HEK293 (cell line): ENCODE data around the gene RAB8A.

Experiments used
- CTCF ChIA-PET: fragments of 350-600 bp; formaldehyde crosslinking; extraction: SDS; loops from one replicate; lab custom pipeline; 2021; ENCODE audit warnings: antibody characterized with exemption; lab: Yijun Ruan, JAX
- POLR2A ChIA-PET: fragments of 300-600 bp; formaldehyde crosslinking; extraction: SDS; loops from one replicate; lab custom pipeline; 2020; ENCODE audit warnings: antibody characterized with exemption, inconsistent platforms; lab: Yijun Ruan, JAX
- H3K27ac ChIP-seq: fragments of 200-500 bp; sonication (Bioruptor generic); 2 replicates; pipeline ENCODE4 v1.5.1; 2014; ENCODE audit warnings: low read depth, low read length, control low read depth, inconsistent platforms; ENCODE audit errors: extremely low read depth
- H3K36me3 ChIP-seq, 2 experiments: fragments of 200-500 bp in 1 of 2; sonication (Bioruptor generic) in 1 of 2; 1 replicate in 1 of 2; 2 replicates in 1 of 2; pipeline ENCODE4 v1.5.1; 2014 to 2017; ENCODE audit warnings: inconsistent platforms in 2 of 2, low read length in 2 of 2; ENCODE audit not compliant: control insufficient read depth in 2 of 2, insufficient read depth in 1 of 2
- H3K4me1 ChIP-seq: fragments of 200-500 bp; sonication (Bioruptor generic); 2 replicates; pipeline ENCODE4 v1.5.1; 2014; ENCODE audit warnings: mild to moderate bottlenecking, low read length, inconsistent platforms; ENCODE audit not compliant: control insufficient read depth, insufficient read depth
- H3K4me3 ChIP-seq: 2 replicates; pipeline ENCODE4 v1.5.1; 2011; ENCODE audit warnings: low read depth, mild to moderate bottlenecking, control low read depth, low read length, moderate library complexity
- H3K9me3 ChIP-seq: fragments of 200-500 bp; sonication (Bioruptor generic); 2 replicates; pipeline ENCODE4 v1.5.1; 2014; ENCODE audit warnings: low read depth, low read length, inconsistent platforms; ENCODE audit not compliant: control insufficient read depth, insufficient read depth
- CTCF ChIP-seq: fragments of 450-650 bp; formaldehyde crosslinking; IDR thresholded peaks from 2 replicates; pipeline ENCODE4 v1.5.1; 2016; ENCODE audit warnings: missing biosample characterization, missing genetic modification characterization
- FEZF1 ChIP-seq: fragments of 450-650 bp; formaldehyde crosslinking; IDR thresholded peaks from 2 replicates; pipeline ENCODE4 v1.5.1; 2016; ENCODE audit warnings: missing biosample characterization, missing genetic modification characterization
- GLI2 ChIP-seq: fragments of 450-650 bp; formaldehyde crosslinking; IDR thresholded peaks from 2 replicates; pipeline ENCODE4; 2017; ENCODE audit warnings: missing biosample characterization, missing genetic modification characterization, low read depth, borderline replicate concordance
- GLIS2 ChIP-seq: fragments of 450-650 bp; formaldehyde crosslinking; IDR thresholded peaks from 2 replicates; pipeline ENCODE4 v1.5.1; 2016; ENCODE audit warnings: missing biosample characterization, missing genetic modification characterization
- KLF8 ChIP-seq: fragments of 450-650 bp; formaldehyde crosslinking; IDR thresholded peaks from 2 replicates; pipeline ENCODE4 v1.5.1; 2016; ENCODE audit warnings: missing biosample characterization, missing genetic modification characterization
- KLF9 ChIP-seq: fragments of 450-650 bp; formaldehyde crosslinking; IDR thresholded peaks from 2 replicates; pipeline ENCODE4 v1.5.1; 2016; ENCODE audit warnings: missing biosample characterization, missing genetic modification characterization, low read depth
- PRDM10 ChIP-seq: fragments of 450-650 bp; formaldehyde crosslinking; IDR thresholded peaks from 2 replicates; pipeline ENCODE4 v1.5.1; 2016; ENCODE audit warnings: missing biosample characterization, missing genetic modification characterization
- SCRT2 ChIP-seq: fragments of 450-650 bp; formaldehyde crosslinking; IDR thresholded peaks from 2 replicates; pipeline ENCODE4 v1.5.1; 2016; ENCODE audit warnings: missing biosample characterization, missing genetic modification characterization
- SP3 ChIP-seq: fragments of 450-650 bp; formaldehyde crosslinking; IDR thresholded peaks from 2 replicates; pipeline ENCODE4 v1.5.1; 2016; ENCODE audit warnings: missing biosample characterization, missing genetic modification characterization
- SP7 ChIP-seq: fragments of 450-650 bp; formaldehyde crosslinking; IDR thresholded peaks from 2 replicates; pipeline ENCODE4 v1.5.1; 2016; ENCODE audit warnings: missing biosample characterization, missing genetic modification characterization
- ZBTB21 ChIP-seq: fragments of 450-650 bp; formaldehyde crosslinking; IDR thresholded peaks from 2 replicates; pipeline ENCODE4 v1.5.1; 2017; ENCODE audit warnings: missing biosample characterization, missing genetic modification characterization
- ZBTB26 ChIP-seq: fragments of 450-650 bp; formaldehyde crosslinking; optimal IDR thresholded peaks from 2 replicates; pipeline ENCODE3; 2016; ENCODE audit warnings: missing biosample characterization, mild to moderate bottlenecking, missing genetic modification characterization
- ZFP37 ChIP-seq: fragments of 450-650 bp; formaldehyde crosslinking; IDR thresholded peaks from 2 replicates; pipeline ENCODE4 v1.5.1; 2016; ENCODE audit warnings: missing biosample characterization, missing genetic modification characterization
- ZFP69B ChIP-seq: fragments of 450-650 bp; formaldehyde crosslinking; IDR thresholded peaks from 2 replicates; pipeline ENCODE4 v1.5.1; 2016; ENCODE audit warnings: missing biosample characterization, missing genetic modification characterization
- ZIC2 ChIP-seq: fragments of 450-650 bp; formaldehyde crosslinking; IDR thresholded peaks from 2 replicates; pipeline ENCODE4 v1.5.1; 2016; ENCODE audit warnings: missing biosample characterization, missing genetic modification characterization
- ZNF16 ChIP-seq: fragments of 450-650 bp; formaldehyde crosslinking; IDR thresholded peaks from 2 replicates; pipeline ENCODE4 v1.5.1; 2016; ENCODE audit warnings: low read depth, missing biosample characterization, missing genetic modification characterization
- ZNF2 ChIP-seq: fragments of 450-650 bp; formaldehyde crosslinking; IDR thresholded peaks from 2 replicates; pipeline ENCODE4 v1.5.1; 2016; ENCODE audit warnings: missing biosample characterization, missing genetic modification characterization
- ZNF24 ChIP-seq: fragments of 450-650 bp; formaldehyde crosslinking; IDR thresholded peaks from 2 replicates; pipeline ENCODE4 v1.5.1; 2016; ENCODE audit warnings: missing biosample characterization, missing genetic modification characterization
- ZNF37A ChIP-seq: fragments of 450-650 bp; IDR thresholded peaks from 2 replicates; pipeline ENCODE4 v1.5.1; 2018; ENCODE audit warnings: missing biosample characterization, missing genetic modification characterization
- ZNF391 ChIP-seq: fragments of 450-650 bp; formaldehyde crosslinking; IDR thresholded peaks from 2 replicates; pipeline ENCODE4 v1.5.1; 2016; ENCODE audit warnings: low read depth, missing biosample characterization, missing genetic modification characterization, borderline replicate concordance
- ZNF394 ChIP-seq: fragments of 450-650 bp; formaldehyde crosslinking; IDR thresholded peaks from 2 replicates; pipeline ENCODE4 v1.5.1; 2016; ENCODE audit warnings: missing biosample characterization, missing genetic modification characterization, mild to moderate bottlenecking, moderate library complexity, borderline replicate concordance
- ZNF544 ChIP-seq: fragments of 450-650 bp; formaldehyde crosslinking; IDR thresholded peaks from 2 replicates; pipeline ENCODE4 v1.5.0; 2017; ENCODE audit warnings: missing biosample characterization, missing genetic modification characterization
- ZNF555 ChIP-seq: fragments of 450-650 bp; formaldehyde crosslinking; conservative IDR thresholded peaks from 2 replicates; pipeline ENCODE4 v1.5.1; 2017; ENCODE audit warnings: missing biosample characterization, mild to moderate bottlenecking, missing genetic modification characterization, inconsistent platforms
- ZNF600 ChIP-seq: fragments of 450-650 bp; formaldehyde crosslinking; IDR thresholded peaks from 2 replicates; pipeline ENCODE4 v1.5.1; 2016; ENCODE audit warnings: missing biosample characterization, missing genetic modification characterization
- ZNF610 ChIP-seq: fragments of 450-650 bp; formaldehyde crosslinking; IDR thresholded peaks from 2 replicates; pipeline ENCODE4 v1.5.1; 2016; ENCODE audit warnings: missing biosample characterization, missing genetic modification characterization, borderline replicate concordance
- ZNF670 ChIP-seq: fragments of 450-650 bp; formaldehyde crosslinking; IDR thresholded peaks from 2 replicates; pipeline ENCODE4 v1.5.1; 2016; ENCODE audit warnings: missing biosample characterization, missing genetic modification characterization, low read depth

RAB8A gene

GRCh38 chr19:16111160-16111908, at the start of gene RAB8A (continued):
- TF ChIP-seq ZBTB21 (tag by site-specific recombination) (0 out of 2 replicates have a peak, but pooled peaks have one; percentile 49), KLF9 (peak; percentile 98), ZNF24 (tag by site-specific recombination) (peak; percentile 86), KLF8 (tag by site-specific recombination) (peak; percentile 99), ZIC2 (tag by site-specific recombination) (peak; percentile 50; the same call in 1 of the 2 replicates), SP7 (tag by site-specific recombination) (no peak; the same call in none of the 2 replicates), SP3 (tag by site-specific recombination) (peak; percentile 95), ZNF544 (tag by site-specific recombination) (no peak), FEZF1 (no peak), PRDM10 (tag by site-specific recombination) (peak; percentile 83), ZNF2 (tag by site-specific recombination) (peak; percentile 60; the same call in 1 of the 2 replicates), ZNF391 (tag by site-specific recombination) (peak; percentile 72; the same call in 1 of the 2 replicates)

GRCh38 chr19:16061943-16062342, 49.7 kb upstream of the RAB8A start:
- Histone ChIP-seq H3K9me3 (no peaks in the 10 kb centered on the region), H3K27ac (no peak overlapping the region), H3K4me1 (no peaks in the 10 kb centered on the region), H3K4me3 (no peak overlapping the region), H3K36me3 (no peaks in the 10 kb centered on the region)
- TF ChIP-seq ZFP37 (tag by site-specific recombination) (no peak), SCRT2 (tag by site-specific recombination) (peak; percentile 50)
- POLR2A ChIA-PET, result no interaction called here
- CTCF ChIA-PET, result interaction anchor here (0.7 to 5.8 kb wide), 8 partner anchors 9 to 214 kb away, joined by 3 to 44 read pairs (median 6); partner anchors contain the start of genes FAM32A and TPM4

GRCh38 chr19:16062789-16063188, 48.9 kb upstream of the RAB8A start:
- ChIA-PET CTCF (interaction anchor here (0.6 to 5.8 kb wide), 19 partner anchors 10 to 898 kb away, joined by 3 to 44 read pairs (median 4); partner anchors contain the start of genes FAM32A and TPM4), POLR2A (no interaction called here)
- Histone ChIP-seq H3K36me3 (no peaks in the 10 kb centered on the region), H3K27ac (no peak overlapping the region), H3K4me3 (no peak overlapping the region), H3K4me1 (no peaks in the 10 kb centered on the region), H3K9me3 (no peaks in the 10 kb centered on the region)
- TF ChIP-seq ZNF37A (tag by site-specific recombination) (peak; percentile 100), ZNF394 (tag by site-specific recombination) (no peak), CTCF (tag by site-specific recombination) (peak; percentile 40; the same call in 1 of the 2 replicates), ZNF24 (tag by site-specific recombination) (no peak), GLIS2 (tag by site-specific recombination) (no peak), ZNF600 (tag by site-specific recombination) (no peak), ZNF16 (no peak), ZNF555 (tag by site-specific recombination) (no peak), ZNF610 (tag by site-specific recombination) (peak; percentile 25; the same call in 1 of the 2 replicates), ZBTB26 (tag by site-specific recombination) (no peak), ZFP69B (no peak), ZNF670 (tag by site-specific recombination) (no peak), GLI2 (tag by site-specific recombination) (no peak)
